Mesenchymal stem cell (in vitro differentiated cells and primary cell): ENCODE data around the gene RTL1.
A peak's percentile ranks its signal among the peaks of the same experiment; 100 is the strongest.

Source experiments
- DNase-seq: peaks from one replicate; pipeline ENCODE4 v3.0.0-alpha.2; 2013
- H2AFZ ChIP-seq: one replicate; pipeline ENCODE4 v1.6.1; 2013; ENCODE audit warnings: low read depth, mild to moderate bottlenecking, control low read depth, inconsistent platforms, low read length, moderate library complexity
- H2AK5ac ChIP-seq: 2 replicates; pipeline ENCODE4 v1.6.1; 2013; ENCODE audit warnings: low read length, moderate library complexity, mild to moderate bottlenecking, inconsistent platforms; ENCODE audit not compliant: severe bottlenecking
- H2BK120ac ChIP-seq: one replicate; pipeline ENCODE4 v1.6.1; 2013; ENCODE audit warnings: low read depth, mild to moderate bottlenecking, inconsistent platforms, low read length, moderate library complexity
- H2BK12ac ChIP-seq, 2 experiments: one replicate each; pipeline ENCODE4 v1.6.1; 2013; ENCODE audit warnings: inconsistent platforms in 2 of 2, low read length in 2 of 2, mild to moderate bottlenecking in 2 of 2, moderate library complexity in 2 of 2, control low read depth in 1 of 2
- H2BK15ac ChIP-seq: one replicate; pipeline ENCODE4 v1.6.1; 2013; ENCODE audit warnings: mild to moderate bottlenecking, low read depth, inconsistent platforms; ENCODE audit not compliant: poor library complexity, severe bottlenecking
- H2BK5ac ChIP-seq: 2 replicates; pipeline ENCODE4 v1.6.1; 2013; ENCODE audit warnings: low read depth, mild to moderate bottlenecking, low read length, control low read depth, inconsistent platforms; ENCODE audit not compliant: poor library complexity, severe bottlenecking
- H3K14ac ChIP-seq, 2 experiments: one replicate each; pipeline ENCODE4 v1.6.1; 2013; ENCODE audit warnings: inconsistent platforms in 2 of 2, low read length in 2 of 2, control low read depth in 1 of 2, mild to moderate bottlenecking in 1 of 2, moderate library complexity in 1 of 2
- H3K18ac ChIP-seq, 2 experiments: one replicate each; pipeline ENCODE4 v1.6.1; 2013; ENCODE audit warnings: inconsistent platforms in 2 of 2, low read length in 2 of 2, control low read depth in 1 of 2, low read depth in 1 of 2, mild to moderate bottlenecking in 1 of 2
- H3K23ac ChIP-seq, 2 experiments: one replicate each; pipeline ENCODE4 v1.6.1; 2013; ENCODE audit warnings: inconsistent platforms in 2 of 2, low read length in 2 of 2, mild to moderate bottlenecking in 2 of 2, moderate library complexity in 2 of 2, control low read depth in 1 of 2
- H3K27ac ChIP-seq: 2 replicates; pipeline ENCODE4 v1.5.1; 2013; ENCODE audit warnings: mild to moderate bottlenecking, moderate library complexity, low read length, control low read depth, inconsistent platforms; ENCODE audit not compliant: poor library complexity, severe bottlenecking
- H3K27me3 ChIP-seq, 2 experiments: 2 replicates each; pipeline versions ENCODE4 v1.6.1 to v1.7.0; 2013; ENCODE audit warnings: low read length in 2 of 2, mild to moderate bottlenecking in 2 of 2, moderate library complexity in 2 of 2, control low read depth in 1 of 2, inconsistent platforms in 1 of 2; ENCODE audit not compliant: control insufficient read depth in 1 of 2, insufficient read depth in 1 of 2
- H3K36me3 ChIP-seq, 2 experiments: 2 replicates each; pipeline versions ENCODE4 v1.6.1 to v1.7.0; 2013; ENCODE audit warnings: low read length in 2 of 2, control low read depth in 1 of 2, inconsistent platforms in 1 of 2, low read depth in 1 of 2, mild to moderate bottlenecking in 1 of 2; ENCODE audit not compliant: insufficient read depth in 2 of 2, control insufficient read depth in 1 of 2
- H3K4ac ChIP-seq, 2 experiments: one replicate each; pipeline ENCODE4 v1.6.1; 2013; ENCODE audit warnings: inconsistent platforms in 2 of 2, low read length in 2 of 2, mild to moderate bottlenecking in 2 of 2, moderate library complexity in 2 of 2, control low read depth in 1 of 2, low read depth in 1 of 2
- H3K4me1 ChIP-seq: 2 replicates; pipeline ENCODE4 v1.6.1; 2013; ENCODE audit warnings: low read depth, low read length, control low read depth; ENCODE audit not compliant: control insufficient read depth, insufficient read depth
- H3K4me2 ChIP-seq: 2 replicates; pipeline ENCODE4 v1.6.1; 2013; ENCODE audit warnings: low read length, mild to moderate bottlenecking, inconsistent platforms; ENCODE audit not compliant: poor library complexity, severe bottlenecking
- H3K4me3 ChIP-seq, 2 experiments: 2 replicates each; pipeline versions ENCODE4 v1.5.1 to v1.7.0; 2013; ENCODE audit warnings: low read length in 2 of 2, mild to moderate bottlenecking in 2 of 2, control low read depth in 1 of 2, low read depth in 1 of 2; ENCODE audit not compliant: insufficient read depth in 1 of 2
- H3K79me1 ChIP-seq: replicated peaks from 2 replicates; pipeline ENCODE4 v1.6.1; 2013; ENCODE audit warnings: mild to moderate bottlenecking, control low read depth, low read length, inconsistent platforms; ENCODE audit not compliant: poor library complexity, severe bottlenecking
- H3K9ac ChIP-seq: 2 replicates; pipeline ENCODE4 v1.7.0; 2013; ENCODE audit warnings: mild to moderate bottlenecking, low read length, moderate library complexity
- H3K9me3 ChIP-seq: 2 replicates; pipeline ENCODE4 v1.7.0; 2013; ENCODE audit warnings: mild to moderate bottlenecking, low read length; ENCODE audit not compliant: control insufficient read depth
- H4K8ac ChIP-seq: one replicate; pipeline ENCODE4 v1.6.1; 2013; ENCODE audit warnings: inconsistent platforms, mild to moderate bottlenecking, low read length, moderate library complexity
- H4K91ac ChIP-seq: one replicate; pipeline ENCODE4 v1.6.1; 2013; ENCODE audit warnings: mild to moderate bottlenecking, low read length, inconsistent platforms
- WGBS: methylation state at CpG from one replicate; pipeline ENCODE4 v1.1.7; 2013; ENCODE audit warnings: mixed read lengths; 5-methylcytosine and 5-hydroxymethylcytosine counted together

Gene RTL1

DNA sequence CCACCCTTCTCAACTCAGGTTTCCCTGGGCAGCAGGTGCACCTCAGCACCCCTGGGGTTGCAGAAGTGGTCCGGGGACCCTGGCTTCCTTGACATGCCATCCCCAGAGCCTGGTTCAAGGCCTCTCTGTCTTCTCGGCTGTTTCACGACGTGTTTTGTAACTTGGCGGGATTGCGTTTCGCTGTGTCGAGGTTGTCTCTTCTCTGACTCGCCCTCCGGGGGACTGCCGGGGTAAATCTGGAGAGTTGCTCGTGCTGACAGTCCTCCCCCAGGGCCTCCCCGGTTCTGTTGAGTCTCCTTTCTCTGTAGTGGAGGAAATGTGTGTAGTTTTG lies 52.0 kb downstream of the RTL1 start:
- H2AK5ac ChIP-seq: no peak overlapping the region
- no peak overlapping the region for H3K27ac ChIP-seq
- no peak overlapping the region for H4K8ac ChIP-seq
- H3K23ac ChIP-seq: no peak overlapping the region
- H2AFZ ChIP-seq: no peak overlapping the region
- no peaks in the 10 kb centered on the region for H3K9me3 ChIP-seq
- no peak overlapping the region for H2BK120ac ChIP-seq
- no peak overlapping the region for H2BK12ac ChIP-seq
- H2BK5ac ChIP-seq: no peak overlapping the region
- no peak overlapping the region for H3K9ac ChIP-seq
- no peak overlapping the region for H3K4ac ChIP-seq
- no peak overlapping the region for H3K18ac ChIP-seq
- DNase-seq: no peak
- H3K79me1 ChIP-seq: no peaks in the 10 kb centered on the region
- no peak overlapping the region for H4K91ac ChIP-seq
- no peaks in the 10 kb centered on the region for H3K4me1 ChIP-seq
- peaks cover 0 to 59% of the 10 kb centered on the region in 2 experiments for H3K36me3 ChIP-seq
- H3K14ac ChIP-seq: peak overlapping the region in 1 of 2 experiments; percentile 58
- H3K4me3 ChIP-seq: no peak overlapping the region
- 91% methylated on average over 13 of the region's 13 CpGs for WGBS
- H3K27me3 ChIP-seq: peaks cover 0 to 14% of the 10 kb centered on the region in 2 experiments
- no peak overlapping the region for H3K4me2 ChIP-seq
- H2BK15ac ChIP-seq: no peak overlapping the region

DNA sequence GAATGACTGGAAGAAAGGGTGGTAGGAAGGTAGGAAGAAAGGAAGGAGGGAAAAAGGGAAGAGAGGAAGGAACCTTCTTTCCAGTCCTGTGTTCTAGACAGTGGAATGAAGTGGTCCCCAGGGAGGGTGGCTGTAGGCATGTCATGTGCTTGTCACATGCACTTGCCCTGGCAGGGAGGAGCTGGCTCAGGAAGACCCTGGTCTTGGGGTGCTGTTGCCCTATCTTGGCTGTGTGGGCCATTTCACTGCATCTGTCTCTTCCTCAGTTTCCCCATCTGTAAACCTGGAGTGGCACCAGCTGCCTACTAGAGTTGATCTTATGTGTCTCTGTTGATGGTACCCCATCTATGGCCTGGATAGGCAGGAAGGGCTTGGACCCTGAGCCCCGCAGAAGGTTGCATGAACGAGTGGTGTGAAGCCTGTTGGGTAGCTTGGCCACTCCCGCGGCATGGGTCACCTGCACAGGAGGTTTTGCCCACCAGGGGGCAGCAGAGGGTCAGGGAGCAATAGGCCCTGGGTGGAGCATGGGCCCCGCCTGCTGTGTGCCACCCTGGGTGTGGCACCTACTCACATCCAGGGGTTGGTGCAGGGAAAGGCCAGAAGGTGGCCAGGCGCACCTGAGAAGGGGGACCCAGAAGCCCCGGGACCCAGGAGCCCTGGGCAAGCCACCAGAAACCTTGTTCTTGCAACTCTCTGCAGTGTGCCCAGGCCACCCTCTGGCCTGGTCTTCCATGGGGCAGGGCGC lies 52.5 kb downstream of the RTL1 start:
- Histone ChIP-seq H2AFZ (no peak overlapping the region), H3K4me1 (peaks cover 3% of the 10 kb centered on the region), H2BK12ac (no peak overlapping the region), H3K23ac (no peak overlapping the region), H3K18ac (peak overlapping the region in 1 of 2 experiments; percentile 23), H3K36me3 (peaks cover 0 to 61% of the 10 kb centered on the region in 2 experiments), H3K9ac (no peak overlapping the region), H3K4ac (no peak overlapping the region), H3K27me3 (peaks cover 0 to 9% of the 10 kb centered on the region in 2 experiments), H4K8ac (no peak overlapping the region), H4K91ac (no peak overlapping the region), H2AK5ac (no peak overlapping the region), H3K27ac (no peak overlapping the region), H2BK15ac (no peak overlapping the region), H3K14ac (peak overlapping the region in 1 of 2 experiments; percentile 58), H3K4me2 (no peak overlapping the region), H2BK5ac (no peak overlapping the region), H2BK120ac (no peak overlapping the region), H3K4me3 (no peak overlapping the region), H3K9me3 (no peaks in the 10 kb centered on the region), H3K79me1 (no peaks in the 10 kb centered on the region)
- WGBS: 69% methylated on average over 8 of the region's 8 CpGs
- no peak for DNase-seq

DNA sequence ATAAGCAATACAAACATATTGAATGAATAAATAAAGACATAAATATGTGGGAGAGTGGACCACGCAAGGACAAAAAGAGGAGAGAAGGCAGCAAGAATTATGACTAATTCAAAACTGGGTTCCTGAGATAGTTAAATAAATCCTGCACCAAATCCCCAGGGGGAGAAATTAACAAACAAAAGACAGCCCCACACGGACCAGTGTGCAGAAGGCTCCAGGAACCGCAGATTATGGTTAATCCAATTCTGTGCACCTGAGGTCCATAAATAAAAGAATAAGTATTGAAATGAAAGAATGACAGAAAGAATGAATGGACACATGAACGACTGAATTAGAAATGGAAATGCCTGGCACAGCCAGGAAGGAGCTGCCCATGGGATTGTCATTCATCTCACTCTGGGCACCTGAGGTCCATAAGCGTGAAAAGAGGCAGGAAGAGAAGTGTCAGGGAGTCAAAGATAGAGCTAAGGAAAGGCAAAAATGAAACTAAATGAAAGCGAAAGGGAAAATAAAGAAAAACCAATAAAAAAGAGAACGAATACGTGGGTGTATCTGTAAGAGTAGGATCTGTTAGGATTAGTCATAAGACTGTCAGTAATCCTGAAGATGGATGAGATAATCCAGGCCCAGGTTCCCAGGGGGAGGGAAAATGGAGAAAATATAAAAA lies 54.3 kb downstream of the RTL1 start:
- peak overlapping the region in 1 of 2 experiments; percentile 68 for H3K4me3 ChIP-seq
- H2BK5ac ChIP-seq: no peak overlapping the region
- H3K23ac ChIP-seq: no peak overlapping the region
- H2AFZ ChIP-seq: no peak overlapping the region
- H3K9me3 ChIP-seq: no peaks in the 10 kb centered on the region
- no peak overlapping the region for H3K4me2 ChIP-seq
- H3K18ac ChIP-seq: no peak overlapping the region
- H2BK120ac ChIP-seq: no peak overlapping the region
- H3K36me3 ChIP-seq: peaks cover 0 to 62% of the 10 kb centered on the region in 2 experiments
- H3K14ac ChIP-seq: no peak overlapping the region
- H2BK15ac ChIP-seq: no peak overlapping the region
- H3K4me1 ChIP-seq: peaks cover 3% of the 10 kb centered on the region
- H3K4ac ChIP-seq: no peak overlapping the region
- no peak overlapping the region for H4K8ac ChIP-seq
- H3K79me1 ChIP-seq: no peaks in the 10 kb centered on the region
- 50% methylated on average over 7 of the region's 8 CpGs for WGBS
- H2BK12ac ChIP-seq: no peak overlapping the region
- H3K9ac ChIP-seq: peak overlapping the region; percentile 68
- no peaks in the 10 kb centered on the region for H3K27me3 ChIP-seq
- H3K27ac ChIP-seq: no peak overlapping the region
- H4K91ac ChIP-seq: no peak overlapping the region
- DNase-seq: peak; percentile 80
- no peak overlapping the region for H2AK5ac ChIP-seq

DNA sequence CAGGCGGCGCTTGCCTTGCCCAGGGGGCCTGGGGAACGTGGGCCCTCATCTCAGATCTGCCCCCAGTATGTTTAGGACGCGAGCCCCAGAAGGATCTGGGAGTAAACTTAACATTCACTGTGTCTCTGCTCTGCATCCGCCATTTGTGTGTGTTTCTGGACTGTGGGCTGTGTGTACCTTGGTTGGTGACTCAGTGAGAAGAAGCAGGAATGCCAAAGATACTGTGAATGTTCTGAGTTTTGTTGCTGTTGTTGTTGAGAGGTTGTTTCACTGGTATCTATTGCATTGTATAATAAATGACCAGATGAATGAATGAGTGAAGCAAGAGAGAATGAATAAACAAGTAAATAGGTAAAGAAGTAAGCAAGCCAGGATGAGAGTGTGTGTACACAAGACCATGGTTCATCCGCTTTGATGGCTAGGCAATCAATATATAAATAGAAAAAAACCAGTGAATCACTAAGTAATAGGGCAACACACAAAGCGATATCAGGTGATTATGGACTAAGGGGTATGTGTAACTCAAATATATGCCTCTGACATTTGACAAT lies 57.1 kb downstream of the RTL1 start:
- H2AK5ac ChIP-seq: no peak overlapping the region
- H3K27ac ChIP-seq: no peak overlapping the region
- no peak overlapping the region for H3K9ac ChIP-seq
- H3K4ac ChIP-seq: no peak overlapping the region
- H2BK120ac ChIP-seq: no peak overlapping the region
- H2BK12ac ChIP-seq: peak overlapping the region in 1 of 2 experiments; percentile 65
- no peak overlapping the region for H2AFZ ChIP-seq
- no peak overlapping the region for H3K4me3 ChIP-seq
- H2BK15ac ChIP-seq: no peak overlapping the region
- no peak overlapping the region for H4K8ac ChIP-seq
- H3K18ac ChIP-seq: no peak overlapping the region
- H3K14ac ChIP-seq: no peak overlapping the region
- H3K36me3 ChIP-seq: peaks cover 0 to 63% of the 10 kb centered on the region in 2 experiments
- H4K91ac ChIP-seq: no peak overlapping the region
- no peak overlapping the region for H3K4me2 ChIP-seq
- no peak overlapping the region for H2BK5ac ChIP-seq
- no peaks in the 10 kb centered on the region for H3K9me3 ChIP-seq
- H3K27me3 ChIP-seq: no peaks in the 10 kb centered on the region
- WGBS: 93% methylated on average over 7 of the region's 8 CpGs
- H3K23ac ChIP-seq: no peak overlapping the region
- peak; percentile 11 for DNase-seq
- peaks cover 7% of the 10 kb centered on the region for H3K4me1 ChIP-seq
- no peaks in the 10 kb centered on the region for H3K79me1 ChIP-seq
